Measurements from ENCODE around the gene LIN7B. TPM values are rescaled to one million over a fixed set of nuclear protein-coding genes. Genes with fewer than 3 reads are reported as not detected.

Gene LIN7B
- total and polyA plus RNA-seq, 3 experiments from 2014 or later: 4.0 to 8.1 (median 5.1) TPM

Other genes starting within 250 kb of the LIN7B start
- gene PLEKHA4, start 245.8 kb upstream of the LIN7B start, total RNA-seq: 1 to 10 TPM; 2.5 to 4.1 TPM
- gene PLEKHA4, start 245.8 kb upstream of the LIN7B start, polyA plus RNA-seq: 2.7 TPM
- gene PPP1R15A, start 241.9 kb upstream of the LIN7B start, total RNA-seq: 10 to 100 TPM; 67.1 to 69.3 TPM
- 159 TPM for gene PPP1R15A, start 241.9 kb upstream of the LIN7B start, polyA plus RNA-seq
- not detected for gene TULP2, start 215.6 kb upstream of the LIN7B start, total RNA-seq
- gene TULP2, start 215.6 kb upstream of the LIN7B start, polyA plus RNA-seq: not detected
- gene NUCB1, start 214.1 kb upstream of the LIN7B start, total RNA-seq: 10 to 100 TPM; 86.8 to 93.3 TPM
- gene NUCB1, start 214.1 kb upstream of the LIN7B start, polyA plus RNA-seq: 147 TPM
- gene DHDH, start 180.7 kb upstream of the LIN7B start, total RNA-seq: under 1 TPM; 0.42 to 0.53 TPM
- 0.31 TPM for gene DHDH, start 180.7 kb upstream of the LIN7B start, polyA plus RNA-seq
- gene BAX, start 159.5 kb upstream of the LIN7B start, total RNA-seq: 100 to 1,000 TPM; 315 to 331 TPM
- 79.5 TPM for gene BAX, start 159.5 kb upstream of the LIN7B start, polyA plus RNA-seq
- gene FTL, start 149.1 kb upstream of the LIN7B start, total RNA-seq: 1,000 to 10,000 TPM; 1,478 to 1,489 TPM
- 4,521 TPM for gene FTL, start 149.1 kb upstream of the LIN7B start, polyA plus RNA-seq
- 10 to 100 TPM; 38.2 to 38.9 TPM for gene GYS1, start 121.1 kb upstream of the LIN7B start, total RNA-seq
- 31.5 TPM for gene GYS1, start 121.1 kb upstream of the LIN7B start, polyA plus RNA-seq
- gene RUVBL2, start 120.5 kb upstream of the LIN7B start, total RNA-seq: 100 to 1,000 TPM; 147 to 159 TPM
- 67.9 TPM for gene RUVBL2, start 120.5 kb upstream of the LIN7B start, polyA plus RNA-seq
- not detected for gene LHB, start 97.3 kb upstream of the LIN7B start, total RNA-seq
- not detected for gene LHB, start 97.3 kb upstream of the LIN7B start, polyA plus RNA-seq
- not detected for gene CGB3, start 90.0 kb upstream of the LIN7B start, total RNA-seq
- not detected for gene CGB3, start 90.0 kb upstream of the LIN7B start, polyA plus RNA-seq
- gene CGB2, start 82.5 kb upstream of the LIN7B start, total RNA-seq: not detected
- not detected for gene CGB2, start 82.5 kb upstream of the LIN7B start, polyA plus RNA-seq
- gene CGB1, start 77.5 kb upstream of the LIN7B start, total RNA-seq: not detected
- gene CGB1, start 77.5 kb upstream of the LIN7B start, polyA plus RNA-seq: not detected
- not detected for gene CGB5, start 70.5 kb upstream of the LIN7B start, total RNA-seq
- gene CGB5, start 70.5 kb upstream of the LIN7B start, polyA plus RNA-seq: not detected
- gene CGB8, start 65.3 kb upstream of the LIN7B start, total RNA-seq: not detected
- gene CGB8, start 65.3 kb upstream of the LIN7B start, polyA plus RNA-seq: not detected
- not detected for gene CGB7, start 56.6 kb upstream of the LIN7B start, total RNA-seq
- not detected for gene CGB7, start 56.6 kb upstream of the LIN7B start, polyA plus RNA-seq
- gene NTF4, start 49.6 kb upstream of the LIN7B start, total RNA-seq: not detected
- not detected for gene NTF4, start 49.6 kb upstream of the LIN7B start, polyA plus RNA-seq
- not detected for gene KCNA7, start 41.7 kb upstream of the LIN7B start, total RNA-seq
- not detected for gene KCNA7, start 41.7 kb upstream of the LIN7B start, polyA plus RNA-seq
- 100 to 1,000 TPM; 210 to 221 TPM for gene SNRNP70, start 28.9 kb upstream of the LIN7B start, total RNA-seq
- 66.2 TPM for gene SNRNP70, start 28.9 kb upstream of the LIN7B start, polyA plus RNA-seq
- 1 to 10 TPM; 1.4 to 2.5 TPM for gene C19orf73, start 4.8 kb downstream of the LIN7B start, total RNA-seq
- 3.1 TPM for gene C19orf73, start 4.8 kb downstream of the LIN7B start, polyA plus RNA-seq
- gene PPFIA3, start 5.2 kb downstream of the LIN7B start, total RNA-seq: 1 to 10 TPM; 3.2 to 3.3 TPM
- 0.56 TPM for gene PPFIA3, start 5.2 kb downstream of the LIN7B start, polyA plus RNA-seq
- not detected for gene HRC, start 41.0 kb downstream of the LIN7B start, total RNA-seq
- not detected for gene HRC, start 41.0 kb downstream of the LIN7B start, polyA plus RNA-seq
- gene TRPM4, start 43.4 kb downstream of the LIN7B start, total RNA-seq: not detected
- gene TRPM4, start 43.4 kb downstream of the LIN7B start, polyA plus RNA-seq: not detected
- gene SLC6A16, start 210.8 kb downstream of the LIN7B start, total RNA-seq: 1 to 10 TPM; 1.1 to 1.2 TPM
- 1.7 TPM for gene SLC6A16, start 210.8 kb downstream of the LIN7B start, polyA plus RNA-seq
- 100 to 1,000 TPM; 116 to 127 TPM for gene CD37, start 221.0 kb downstream of the LIN7B start, total RNA-seq
- gene CD37, start 221.0 kb downstream of the LIN7B start, polyA plus RNA-seq: 188 TPM
- gene TEAD2, start 248.0 kb downstream of the LIN7B start, total RNA-seq: not detected
- gene TEAD2, start 248.0 kb downstream of the LIN7B start, polyA plus RNA-seq: not detected
- gene DKKL1, start 249.5 kb downstream of the LIN7B start, total RNA-seq: not detected
- not detected for gene DKKL1, start 249.5 kb downstream of the LIN7B start, polyA plus RNA-seq